ENCODE results near the gene GABARAP.
A peak's percentile ranks its signal among the peaks of the same experiment; 100 is the strongest.

GABARAP gene

DNA sequence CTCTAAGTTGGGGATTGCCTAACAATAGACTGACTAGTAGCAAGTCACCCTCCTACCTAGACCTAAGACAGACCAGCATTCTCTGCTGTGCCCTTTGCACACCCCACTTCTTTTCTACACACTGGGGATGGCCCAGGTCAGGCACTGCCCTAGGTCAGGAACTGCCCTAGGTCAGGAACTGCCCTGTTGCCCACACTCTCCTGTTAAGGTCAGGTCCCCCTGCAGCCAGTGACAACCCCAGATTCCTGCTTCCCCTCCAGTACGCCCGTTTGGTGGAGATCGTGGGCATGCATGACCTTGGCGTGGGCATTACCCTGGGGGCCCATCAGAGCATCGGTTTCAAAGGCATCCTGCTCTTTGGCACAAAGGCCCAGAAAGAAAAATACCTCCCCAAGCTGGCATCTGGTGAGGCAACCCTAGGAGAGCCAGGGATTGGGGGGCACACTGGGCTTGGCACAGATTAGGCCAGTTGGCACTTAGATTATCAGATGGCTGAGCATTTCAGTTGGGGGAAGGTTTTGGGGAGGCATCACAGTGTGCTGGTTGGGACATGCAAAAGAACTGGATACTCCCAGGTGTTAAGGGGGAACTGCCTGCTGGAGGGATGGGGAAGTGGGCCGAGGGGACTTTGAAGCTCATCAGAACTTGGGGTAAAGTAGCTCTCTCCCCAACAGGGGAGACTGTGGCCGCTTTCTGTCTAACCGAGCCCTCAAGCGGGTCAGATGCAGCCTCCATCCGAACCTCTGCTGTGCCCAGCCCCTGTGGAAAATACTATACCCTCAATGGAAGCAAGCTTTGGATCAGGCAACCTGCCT is 20.8 kb downstream of the GABARAP start:
- DNase-seq: no peak

DNA sequence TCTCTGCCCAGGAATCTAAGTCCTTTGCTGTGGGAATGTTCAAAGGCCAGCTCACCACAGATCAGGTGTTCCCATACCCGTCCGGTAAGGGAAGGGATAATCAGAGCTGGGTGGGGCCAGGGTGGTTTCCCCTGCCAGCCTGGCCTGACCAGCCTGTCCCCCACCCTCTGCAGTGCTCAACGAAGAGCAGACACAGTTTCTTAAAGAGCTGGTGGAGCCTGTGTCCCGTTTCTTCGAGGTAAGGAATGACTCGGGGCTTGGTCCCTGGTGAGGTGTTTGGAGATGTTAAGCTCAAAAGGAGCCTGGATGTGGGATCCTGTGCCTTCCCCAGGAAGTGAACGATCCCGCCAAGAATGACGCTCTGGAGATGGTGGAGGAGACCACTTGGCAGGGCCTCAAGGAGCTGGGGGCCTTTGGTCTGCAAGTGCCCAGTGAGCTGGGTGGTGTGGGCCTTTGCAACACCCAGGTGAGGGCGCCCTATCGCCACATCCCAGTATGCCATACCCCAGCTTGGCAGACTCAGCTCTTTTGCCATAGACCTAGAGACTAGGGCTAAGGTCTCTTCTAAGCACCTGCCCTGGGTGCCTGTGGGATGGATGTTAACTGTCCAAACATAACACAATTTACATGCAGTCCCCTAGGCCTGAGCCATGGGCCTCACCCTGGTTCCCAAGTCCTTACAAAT is 21.5 kb downstream of the GABARAP start:
- no peak for DNase-seq

DNA sequence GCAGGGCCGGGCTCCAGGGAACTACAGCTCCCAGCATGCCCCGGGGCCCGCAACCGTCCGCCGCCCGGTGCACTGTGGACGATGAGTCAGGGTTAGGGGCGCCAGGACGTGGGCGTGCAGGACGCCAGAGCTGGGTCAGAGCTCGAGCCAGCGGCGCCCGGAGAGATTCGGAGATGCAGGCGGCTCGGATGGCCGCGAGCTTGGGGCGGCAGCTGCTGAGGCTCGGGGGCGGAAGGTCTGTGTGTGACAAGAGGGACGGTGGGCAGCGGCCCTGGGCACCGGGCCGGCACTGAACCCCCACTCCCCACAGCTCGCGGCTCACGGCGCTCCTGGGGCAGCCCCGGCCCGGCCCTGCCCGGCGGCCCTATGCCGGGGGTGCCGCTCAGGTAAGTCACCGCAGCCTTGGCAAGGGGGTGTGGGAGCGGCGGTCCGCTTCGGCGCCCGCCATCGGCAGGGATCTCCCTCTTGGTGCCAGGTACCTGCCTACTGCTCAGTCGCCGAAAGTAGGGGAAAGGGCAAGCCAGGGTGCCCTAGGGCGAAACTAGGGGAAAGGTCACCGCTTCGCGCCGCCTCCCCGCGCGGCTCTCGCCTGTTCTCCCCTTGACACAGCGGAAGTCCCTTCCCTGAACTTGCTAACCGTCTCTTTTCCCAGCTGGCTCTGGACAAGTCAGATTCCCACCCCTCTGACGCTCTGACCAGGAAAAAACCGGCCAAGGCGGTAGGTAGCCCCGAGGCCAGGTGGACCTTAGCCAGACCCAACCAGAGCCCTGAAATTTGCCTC is 22.2 kb downstream of the GABARAP start, which contains the start of the genes ACADVL and DLG4:
Gene ACADVL, plus strand, starts transcription at position 127 of the 781 bp plus-strand sequence. Its CDS starts 47 bp downstream, at position 174.
Gene DLG4, minus strand, starts transcription at position 25 of the 781 bp plus-strand sequence.
- DNase-seq: peak; percentile 58

DNA sequence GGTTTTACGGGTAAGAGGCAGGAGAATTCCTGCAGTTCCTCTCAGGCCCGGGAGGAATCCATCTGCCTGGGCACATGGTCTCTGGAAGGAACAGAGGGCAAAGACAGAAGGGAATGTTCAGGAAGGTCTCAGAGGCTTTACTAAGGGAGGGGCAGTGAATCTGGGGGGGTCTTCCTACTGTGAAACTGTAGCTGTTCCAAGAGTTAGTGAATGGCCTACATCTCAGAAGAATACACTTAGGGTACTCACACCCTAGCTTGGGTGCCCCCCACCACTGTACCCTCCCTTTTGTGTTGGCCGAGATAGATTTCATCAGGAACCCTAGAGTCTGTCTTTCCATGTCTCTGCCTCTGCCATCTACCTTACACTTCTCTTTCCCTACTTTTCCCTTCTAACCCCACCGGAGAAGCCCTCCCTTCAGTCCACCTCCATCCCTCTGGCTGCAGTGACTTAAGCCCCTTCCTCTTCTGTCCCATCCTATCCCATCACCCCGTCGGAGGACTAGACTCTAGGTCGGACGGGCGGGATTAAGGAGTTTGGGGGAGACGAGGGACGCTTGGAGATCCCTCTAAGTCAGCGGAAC is 22.9 kb downstream of the GABARAP start:
- DNase-seq: no peak

DNA sequence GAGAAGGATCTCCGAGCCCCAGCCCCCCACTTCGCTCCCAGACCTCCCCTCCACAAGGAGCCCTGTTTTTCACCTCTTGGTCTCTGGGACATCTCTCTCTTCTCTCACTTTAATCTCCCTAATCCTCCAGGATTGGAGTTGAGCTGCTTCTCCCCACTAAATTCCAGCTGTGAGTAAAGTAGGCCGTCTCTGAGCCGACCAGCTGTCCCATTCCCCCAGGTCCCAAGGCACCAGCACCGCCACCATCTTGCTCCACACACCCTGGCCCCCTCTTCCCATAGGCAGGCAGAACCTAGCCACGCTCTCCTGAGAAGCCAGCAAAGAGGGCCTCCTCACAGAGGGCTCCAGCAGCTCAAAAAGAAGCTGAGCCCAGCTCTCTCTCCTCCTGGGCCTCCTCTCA is 23.5 kb downstream of the GABARAP start:
- no peak for DNase-seq

DNA sequence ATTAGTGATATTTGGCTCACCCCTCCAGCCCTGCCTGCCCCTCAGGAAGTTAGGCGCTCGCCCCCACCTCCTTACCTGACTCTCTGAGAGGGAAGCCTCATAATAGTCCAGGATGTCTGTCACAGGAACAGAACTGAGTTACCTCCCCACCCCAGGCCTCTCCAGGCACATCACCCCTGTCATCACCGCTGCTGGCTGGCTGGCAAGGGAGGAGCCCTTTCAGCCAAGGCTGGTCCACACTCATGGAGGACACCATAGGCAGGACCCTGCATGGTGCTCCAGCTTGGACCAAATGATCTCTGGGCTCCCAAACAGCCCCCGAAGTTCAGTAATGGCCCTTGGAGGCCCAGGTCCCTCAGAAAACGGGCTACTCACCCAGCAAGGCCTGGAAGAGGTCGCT is 24.1 kb downstream of the GABARAP start:
- no peak for DNase-seq

DNA sequence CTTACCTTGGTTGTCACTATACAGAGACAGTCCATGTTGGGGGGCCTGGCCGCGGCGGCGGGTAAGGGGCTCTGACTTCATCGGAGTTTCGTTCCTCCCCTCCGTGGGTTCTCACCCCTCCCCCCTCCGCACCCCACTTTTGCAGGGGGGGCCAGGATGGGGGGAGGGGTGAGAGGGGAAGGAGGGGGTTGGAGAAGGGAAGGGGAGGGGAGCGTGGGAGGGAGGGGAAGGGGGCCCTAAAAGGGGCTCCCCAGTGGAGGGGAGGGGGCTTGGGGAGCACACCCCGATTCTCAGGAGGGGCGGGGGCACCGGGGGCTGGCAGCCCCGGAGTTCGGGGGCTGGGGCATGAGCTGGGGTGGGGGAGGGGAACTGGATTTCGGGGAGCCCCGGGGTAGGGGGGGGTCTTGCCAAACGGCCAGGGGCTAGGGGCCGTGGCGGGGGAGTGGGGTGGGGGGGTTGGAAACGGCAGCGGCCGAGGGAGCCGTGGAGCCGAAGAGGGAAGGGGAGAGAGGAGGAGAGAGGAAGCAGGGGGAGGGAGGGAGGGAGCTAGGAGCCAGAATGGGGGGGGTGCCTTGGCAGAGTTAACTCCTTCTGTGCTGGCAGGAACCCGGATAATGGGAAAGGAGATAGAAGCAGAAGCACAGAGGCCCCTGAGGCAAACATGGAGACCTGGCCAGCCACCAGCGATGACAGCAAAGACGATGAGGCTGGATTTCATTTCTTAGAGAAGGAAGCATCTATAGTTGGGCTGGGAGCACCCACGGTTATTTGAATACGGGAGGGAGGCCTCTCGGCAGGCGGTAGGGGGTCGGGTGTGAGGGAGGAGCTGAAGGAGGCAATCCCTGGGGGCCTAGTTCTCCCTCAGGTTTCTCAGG is 24.9 kb downstream of the GABARAP start:
- peak; percentile 31 for DNase-seq

DNA sequence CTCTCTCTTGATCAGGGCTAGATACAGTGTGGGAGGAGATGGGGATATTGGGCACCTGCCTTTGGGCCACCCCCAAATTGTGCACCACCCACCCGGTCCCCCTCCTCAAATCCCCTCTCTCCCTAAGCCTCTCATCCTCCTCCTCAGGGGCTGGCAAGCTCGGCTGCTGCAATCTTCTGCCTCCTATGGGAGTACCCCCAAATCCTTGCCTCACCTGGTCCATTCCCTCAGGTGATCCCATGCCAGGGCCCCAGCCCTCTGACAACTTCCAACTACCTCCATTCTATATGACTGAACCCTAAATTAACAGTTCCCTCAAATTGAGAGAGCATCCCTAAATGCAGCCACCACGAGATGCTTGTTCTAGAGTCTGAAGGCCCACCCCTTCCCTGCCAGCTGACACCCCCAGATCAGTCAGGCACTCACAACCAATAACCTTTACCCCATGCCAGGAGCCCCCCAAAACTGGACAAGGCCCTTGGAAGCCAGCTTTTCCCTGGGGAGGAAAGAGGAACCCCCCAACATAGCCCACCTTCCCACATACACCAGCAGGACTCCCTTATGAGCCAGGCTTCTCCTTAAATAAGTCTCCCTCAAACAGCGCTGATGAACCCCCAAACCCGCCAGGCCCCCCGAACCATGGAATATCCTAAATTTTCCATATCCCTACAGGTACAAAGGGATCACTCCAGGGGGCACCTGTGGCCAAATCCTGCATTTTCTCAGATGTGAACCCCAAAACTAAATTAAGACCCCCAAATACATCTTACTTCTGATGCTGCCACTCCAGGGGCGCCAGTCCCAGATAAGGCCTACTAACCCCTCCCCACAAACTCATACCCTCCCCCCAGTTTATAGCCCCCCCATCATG is 25.8 kb downstream of the GABARAP start:
- no peak for DNase-seq

DNA sequence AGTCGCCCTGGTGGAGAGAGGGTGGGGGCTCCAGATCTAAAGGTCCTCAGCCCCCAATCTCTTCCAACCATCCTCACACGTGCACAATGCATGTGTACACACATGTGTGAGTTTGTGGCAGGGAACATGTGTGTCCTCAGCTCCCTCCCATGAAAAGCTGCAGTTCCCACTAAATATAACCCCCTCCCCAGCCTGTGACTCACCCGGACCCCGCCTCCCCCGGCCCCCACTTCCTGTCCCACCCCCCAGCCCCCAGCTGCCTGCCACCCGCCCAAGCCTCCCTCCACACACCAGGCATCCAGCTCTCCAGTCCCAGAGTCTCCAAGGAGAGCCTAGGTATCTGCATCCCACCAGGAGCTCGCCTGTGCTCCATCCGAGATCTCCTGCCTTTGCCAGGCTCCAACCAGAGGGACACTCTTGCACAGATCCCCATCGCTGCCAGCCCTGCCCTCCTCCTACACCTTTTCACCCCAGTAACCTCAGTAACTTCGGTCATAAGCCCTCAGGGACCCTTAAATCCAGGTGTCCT is 26.5 kb downstream of the GABARAP start:
- DNase-seq: no peak

DNA sequence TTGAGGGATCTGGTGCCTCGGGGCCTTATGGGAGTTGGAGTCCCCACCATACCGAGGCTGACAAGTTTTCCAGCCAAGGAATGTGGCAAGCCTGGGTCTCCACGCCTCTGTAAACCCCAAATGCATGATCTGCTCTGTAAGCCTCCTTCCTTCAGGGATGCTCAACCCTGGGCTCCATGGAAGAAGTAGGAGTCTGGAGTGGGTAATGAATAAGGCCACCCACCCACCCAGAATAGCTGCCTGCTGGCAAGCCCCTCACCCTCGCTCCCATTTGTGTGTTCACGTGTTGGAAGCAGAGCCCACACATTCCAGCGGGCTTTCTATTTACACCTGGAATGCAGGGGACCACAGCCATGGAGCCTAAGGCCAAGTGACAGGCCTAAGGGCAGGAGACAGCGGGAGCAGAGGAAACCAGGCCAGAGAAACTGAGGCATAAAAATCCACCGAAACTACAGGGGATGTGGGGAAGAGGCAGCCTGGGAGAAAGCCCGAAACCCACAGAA is 27.1 kb downstream of the GABARAP start:
- DNase-seq: no peak

DNA sequence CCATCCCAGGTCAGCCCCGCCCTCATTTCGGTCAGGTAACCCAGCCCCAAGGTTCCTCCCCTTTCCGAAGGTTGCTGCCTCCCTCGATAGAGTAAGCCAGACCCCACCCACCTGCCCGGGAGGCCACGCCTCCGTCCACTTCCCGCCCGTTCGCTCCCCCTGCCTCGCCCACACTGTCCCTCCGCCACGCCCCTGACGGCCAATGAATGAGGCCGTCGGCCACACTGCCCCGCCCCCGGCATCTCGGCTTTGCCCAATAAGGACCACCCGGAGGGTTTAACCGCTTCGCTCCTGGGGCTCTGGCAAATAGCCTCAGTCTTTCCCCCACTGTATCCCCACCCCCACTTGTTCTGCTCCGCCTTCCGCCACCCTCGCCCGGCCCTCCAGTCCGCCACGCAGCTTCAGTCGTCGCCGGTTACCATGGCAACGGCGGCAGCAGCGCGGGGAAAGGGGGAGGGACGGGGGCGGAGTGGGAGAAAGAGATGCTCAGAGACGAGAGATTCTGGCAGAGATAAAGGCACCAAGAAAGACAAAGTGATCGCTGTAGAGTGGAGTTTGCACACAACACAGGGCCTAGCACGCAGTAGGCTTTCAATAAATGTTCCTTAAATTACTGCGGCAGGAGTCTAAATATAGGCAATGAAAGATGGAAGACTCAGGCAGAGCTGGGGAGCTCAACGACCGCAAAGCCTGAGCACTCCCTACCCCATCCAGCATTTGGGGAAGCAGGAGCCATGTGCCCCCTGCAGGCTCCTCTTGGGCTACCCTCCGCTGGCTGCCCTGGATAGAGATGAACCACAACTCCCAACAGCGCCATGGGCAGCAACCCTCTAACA is 27.7 kb downstream of the GABARAP start:
- peak; percentile 95 for DNase-seq

DNA sequence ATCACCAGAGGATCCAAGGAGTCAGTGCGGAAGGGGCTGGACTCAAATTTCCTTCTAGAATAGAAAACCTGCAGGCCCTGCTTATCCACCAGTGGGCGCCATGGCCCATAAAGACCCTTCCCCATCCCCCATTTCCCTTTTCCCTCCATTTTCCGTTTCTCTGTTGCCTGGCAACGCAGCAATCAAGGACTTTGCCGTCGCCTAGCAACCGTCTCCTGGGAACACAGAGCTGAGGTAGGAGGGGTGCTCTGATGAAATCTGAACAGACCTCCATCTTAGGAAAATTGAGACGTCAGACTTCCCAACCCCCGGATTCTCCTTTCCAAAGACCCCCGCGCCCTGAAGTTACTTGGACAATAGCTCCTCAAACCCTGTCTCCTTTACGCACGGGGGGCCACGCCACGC is 28.4 kb downstream of the GABARAP start:
- peak; percentile 96 for DNase-seq

DNA sequence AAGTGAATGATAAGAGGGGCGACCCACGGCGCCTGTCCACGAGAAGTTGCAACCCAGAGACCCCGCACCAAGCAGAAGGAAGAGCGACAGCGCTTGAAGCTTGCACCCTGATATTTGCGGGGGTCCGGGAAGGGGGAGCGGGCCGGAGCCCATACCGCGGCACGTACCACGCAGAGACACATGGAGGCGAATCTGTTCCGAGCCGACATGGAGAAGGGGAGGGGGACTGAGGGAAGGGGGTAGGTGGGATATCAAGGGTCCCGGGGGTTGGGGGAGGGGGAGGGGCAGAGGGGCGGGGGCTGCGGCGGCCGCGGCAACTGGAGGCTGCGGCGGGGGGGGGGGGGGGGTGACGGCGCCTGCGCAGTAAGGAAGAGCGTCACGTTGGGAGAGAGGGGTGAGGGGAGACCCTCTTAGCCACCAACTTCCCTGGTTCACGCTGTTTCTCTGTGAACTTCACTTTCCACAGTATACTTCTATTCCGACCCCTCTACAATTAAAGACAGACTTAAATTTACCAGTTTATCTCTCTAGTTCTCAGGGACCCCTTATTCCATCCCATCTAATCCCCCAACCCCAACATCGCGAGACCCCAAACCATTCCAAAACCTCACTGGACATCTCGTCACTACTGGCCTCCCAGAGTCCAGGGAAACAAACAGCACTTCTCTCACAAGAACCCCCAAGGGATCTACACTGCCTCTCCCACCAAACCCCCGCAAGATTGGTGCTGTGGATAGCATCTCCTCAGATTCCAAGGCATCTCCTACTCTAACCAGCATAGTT is 30.6 kb downstream of the GABARAP start:
- no peak for DNase-seq

DNA sequence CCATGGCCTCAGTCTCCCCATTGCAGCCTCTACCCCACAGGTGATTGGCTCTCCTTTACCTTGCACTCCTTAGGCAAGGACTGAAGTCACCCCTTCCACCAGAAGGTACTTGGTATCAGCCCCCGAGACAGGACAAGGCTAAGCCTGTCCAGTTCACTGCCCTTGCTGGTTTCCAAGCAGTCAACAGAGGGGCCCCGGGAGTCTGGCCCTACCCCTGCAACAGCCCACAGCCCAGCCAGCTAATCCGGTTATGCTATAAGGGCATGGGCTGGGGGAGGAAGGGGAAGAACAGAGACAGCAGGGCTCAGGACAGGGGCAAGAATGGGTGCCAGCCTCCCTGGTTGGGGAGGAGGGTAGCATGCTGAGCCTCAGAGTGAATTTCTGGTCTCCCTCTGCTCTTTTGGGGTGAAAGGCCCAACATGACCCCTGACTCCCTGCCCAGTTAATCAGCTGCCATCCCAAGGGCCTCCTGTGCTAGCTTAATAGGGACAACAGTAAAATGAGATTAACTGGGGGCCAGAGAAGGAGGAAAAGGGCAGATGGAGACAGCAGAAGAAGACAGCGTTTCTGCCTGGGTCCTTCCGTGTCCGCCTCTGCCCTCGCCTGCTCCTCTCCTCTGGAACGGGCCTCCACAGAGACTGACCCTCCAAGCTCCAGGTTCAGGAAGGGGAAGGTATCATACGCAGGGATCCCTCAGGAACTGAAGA is 33.3 kb downstream of the GABARAP start:
- DNase-seq: no peak

DNA sequence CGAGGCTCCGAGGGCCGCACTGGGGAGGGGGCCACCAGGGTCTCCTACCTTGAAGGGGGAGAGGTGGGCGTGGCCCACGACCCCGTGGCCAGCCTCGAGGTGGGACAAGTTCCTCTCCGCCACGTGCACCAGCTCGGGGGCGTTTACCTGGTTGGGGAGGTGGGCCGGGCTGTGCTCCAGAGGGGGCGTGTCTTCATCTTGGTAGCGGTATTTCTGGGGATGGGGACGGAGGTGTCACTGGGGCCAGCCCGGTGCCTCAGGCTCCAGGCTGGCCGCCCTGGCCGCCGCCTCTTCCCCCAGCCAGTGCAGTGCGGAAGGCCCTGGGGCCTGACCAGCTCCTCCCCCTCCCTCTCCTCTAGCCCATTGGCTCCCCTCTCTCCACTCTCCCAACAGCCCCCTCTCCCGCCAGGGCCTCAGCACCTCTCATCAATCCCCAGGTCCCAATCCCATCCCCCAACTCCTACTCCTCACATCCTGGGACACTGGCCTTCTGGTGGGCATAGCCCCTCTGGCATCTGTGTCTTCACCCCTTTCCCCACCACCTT is 34.1 kb downstream of the GABARAP start:
- DNase-seq: no peak

DNA sequence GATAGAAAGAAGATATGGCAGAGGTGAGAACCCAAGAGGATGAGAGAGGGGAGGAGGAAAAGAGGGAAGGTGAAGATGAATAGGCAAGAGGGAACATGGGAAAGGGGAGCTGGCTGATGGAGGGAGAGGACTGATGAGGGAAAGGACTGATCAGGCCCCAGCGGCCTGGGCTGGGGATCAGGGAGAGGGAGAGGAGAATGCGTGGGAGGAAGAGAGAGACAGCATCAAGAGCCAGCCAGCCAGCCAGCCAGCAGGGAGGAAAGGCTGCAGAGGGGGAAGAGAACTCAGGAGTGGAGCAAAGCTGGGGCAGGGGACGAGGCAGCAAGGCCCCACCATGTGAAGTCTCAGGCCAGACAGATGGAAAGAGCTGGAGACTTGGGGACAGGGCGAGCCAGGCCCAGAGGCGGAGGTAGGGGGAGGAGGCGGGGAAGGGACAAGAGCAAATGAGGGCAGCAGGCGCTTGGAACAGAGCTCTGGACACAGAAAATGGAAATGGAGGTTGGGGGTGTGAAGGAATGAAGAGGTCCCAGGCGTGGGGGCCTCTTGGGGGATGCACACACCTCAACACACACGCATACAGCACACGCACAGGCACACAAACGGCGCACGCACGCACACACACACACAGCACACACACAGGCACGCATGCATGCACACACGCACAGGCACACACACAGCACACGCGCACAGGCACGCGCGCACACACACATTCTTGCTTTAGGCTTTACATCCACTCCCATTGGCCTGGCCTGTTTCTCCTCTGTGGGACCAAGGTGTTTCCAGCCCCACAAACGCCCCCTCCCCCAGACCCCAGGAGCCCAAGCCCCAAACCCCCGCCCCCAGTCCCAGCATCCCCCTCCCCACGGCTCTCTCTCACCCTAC is 34.9 kb downstream of the GABARAP start:
- DNase-seq: no peak

DNA sequence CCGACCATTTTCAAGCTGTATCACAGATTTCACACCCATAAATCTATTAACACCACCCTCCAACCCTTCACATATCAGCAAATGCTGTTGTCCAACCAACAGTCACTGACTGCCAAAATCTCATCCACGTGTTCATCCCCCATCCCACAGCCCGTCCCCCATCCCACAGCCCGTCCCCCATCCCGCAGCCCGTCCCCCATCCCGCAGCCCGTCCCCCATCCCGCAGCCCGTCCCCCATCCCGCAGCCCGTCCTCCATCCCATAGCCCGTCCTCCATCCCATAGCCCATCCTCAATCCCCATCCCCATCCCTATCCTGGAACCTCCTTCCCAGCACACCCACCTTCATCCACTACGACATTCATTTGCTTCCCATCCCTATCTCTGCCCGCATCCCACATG is 36.7 kb downstream of the GABARAP start:
- DNase-seq: no peak
